HG03469 (cell line): ENCODE results near the gene ACP1.
"Not testable (repeated sequence)": the region's sequence is repeated elsewhere in the genome, so short reads cannot be mapped to it uniquely, and the experiment has no call there.

Experiments
- ATAC-seq: cut with Tn5 transposase; IDR thresholded peaks from one replicate; pipeline ENCODE4 v1.9.1; 2021; ENCODE audit warnings: mild to moderate bottlenecking, moderate library complexity, moderate number of reproducible peaks; ENCODE audit not compliant: unreplicated experiment

ACP1 gene

DNA sequence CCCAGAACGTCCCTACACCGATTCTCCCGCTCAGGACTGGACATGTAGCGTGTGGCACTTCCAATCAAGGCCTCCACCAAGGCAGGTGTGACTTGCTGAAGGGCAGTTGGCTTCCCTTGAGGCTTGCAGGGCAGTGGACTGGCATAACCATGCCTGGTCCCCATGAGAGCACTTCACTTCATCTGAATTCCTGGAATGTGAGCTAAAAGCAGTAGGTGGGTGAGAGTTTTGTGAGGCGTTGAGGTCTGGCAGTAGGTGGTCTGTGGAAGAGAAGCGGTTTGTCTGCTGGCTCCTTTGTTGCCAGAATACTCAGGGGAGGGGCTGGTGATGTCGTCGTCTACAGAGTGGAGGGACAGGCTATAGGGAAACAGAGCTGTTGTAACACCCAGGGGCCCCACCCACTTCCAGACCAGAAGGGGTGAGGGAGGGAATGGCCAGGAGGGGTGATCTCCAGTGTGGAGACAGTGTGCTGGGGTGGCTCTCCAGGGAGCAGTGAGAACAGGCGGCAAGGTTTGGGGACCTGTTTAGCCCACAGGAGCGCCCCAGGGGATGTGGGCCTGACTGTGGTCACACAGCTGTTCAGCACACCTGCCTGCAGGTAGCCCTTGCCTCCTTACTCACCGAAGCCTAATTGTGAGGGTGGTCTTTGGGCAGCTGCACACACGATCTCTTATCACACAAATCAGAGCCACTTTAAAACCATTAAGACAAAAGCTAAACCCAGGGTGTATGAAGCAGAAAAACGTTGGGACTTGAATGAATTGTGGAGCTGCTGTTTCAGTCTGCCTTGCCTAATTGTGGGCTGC is 44.6 kb downstream of the ACP1 start:
- ATAC-seq = no peak

- no peak for ATAC-seq
These were observed 45.3 kb downstream of the ACP1 start for GRCh38 chr2:309954-310510.

DNA sequence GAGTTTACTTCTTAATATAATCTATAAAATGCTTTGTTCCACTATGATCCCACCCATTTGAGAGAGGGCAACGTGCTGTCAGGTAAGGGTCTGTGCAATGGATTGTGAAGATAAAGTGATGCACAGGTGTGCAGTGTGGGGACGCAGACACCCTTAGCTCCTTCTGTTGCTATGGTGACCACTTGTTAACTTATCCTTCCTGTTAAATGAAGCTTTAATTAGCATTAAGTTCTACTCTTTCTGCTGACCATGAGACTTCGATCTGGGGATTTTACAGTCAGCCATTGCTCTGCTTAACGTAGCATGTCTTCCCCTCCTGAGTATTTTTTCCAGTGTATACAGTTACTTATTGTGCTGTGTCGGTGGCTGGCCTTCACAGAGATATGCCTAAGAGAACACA is 46.2 kb downstream of the ACP1 start:
- ATAC-seq = no peak

DNA sequence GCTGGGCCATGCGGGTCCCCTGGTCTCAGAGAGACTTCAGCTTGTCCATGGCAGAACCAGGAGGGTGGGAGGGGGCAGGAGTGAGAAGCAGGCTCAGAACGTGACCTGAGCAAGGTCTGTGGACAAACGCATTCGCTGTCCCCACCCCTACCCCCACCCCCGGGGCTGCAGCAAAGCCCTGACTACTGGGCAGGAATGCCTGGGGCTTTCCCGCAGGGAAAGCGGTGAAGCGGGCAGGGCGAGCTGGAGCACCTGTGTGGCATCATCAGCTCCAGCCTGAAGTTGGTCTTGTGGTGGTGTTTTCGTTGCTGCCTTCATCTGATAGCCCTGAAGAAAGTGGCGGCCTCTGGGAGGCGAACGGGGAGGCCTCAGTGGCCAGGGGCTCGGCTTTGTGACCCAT is 49.2 kb downstream of the ACP1 start:
- ATAC-seq = no peak

DNA sequence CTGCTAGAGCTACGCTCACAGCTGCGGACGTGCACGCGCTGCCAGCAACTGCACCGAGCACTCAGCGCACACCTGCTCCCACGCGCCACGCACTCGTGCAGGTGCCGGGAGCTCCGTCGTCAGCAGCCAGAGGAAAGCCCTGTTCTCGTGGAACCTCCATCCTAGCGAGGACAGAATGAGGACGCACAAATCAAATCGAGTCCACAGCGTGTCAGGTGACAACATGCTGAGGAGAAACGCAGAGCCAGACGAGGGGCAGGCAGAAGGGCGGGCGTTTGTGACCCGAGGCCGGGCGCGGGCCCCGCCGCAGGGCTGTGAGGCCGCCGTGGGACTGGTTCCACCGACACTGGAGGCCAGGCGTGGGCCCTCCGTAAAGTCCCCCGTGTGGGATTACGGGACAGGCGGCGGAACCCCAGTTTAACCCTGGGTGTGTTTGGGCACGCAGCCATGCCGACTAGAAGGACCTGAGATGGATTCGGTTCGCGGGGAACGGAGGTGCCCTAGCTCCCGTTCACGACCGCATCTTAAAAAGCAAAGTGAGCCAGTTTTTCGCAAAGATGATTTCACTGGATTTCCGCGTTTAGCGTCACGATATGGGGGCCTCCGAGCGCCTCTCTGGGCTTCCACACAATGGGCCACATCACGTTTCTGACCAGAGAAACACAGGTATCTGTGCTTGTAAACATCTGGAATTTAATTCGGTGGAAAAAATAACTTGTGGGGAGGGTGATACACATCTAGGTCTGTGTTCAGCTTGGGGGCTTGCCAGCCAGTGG is 50.0 kb downstream of the ACP1 start:
- no peak for ATAC-seq

- not testable (repeated sequence) for ATAC-seq
These were observed 51.2 kb downstream of the ACP1 start for GRCh38 chr2:315925-316324.

DNA sequence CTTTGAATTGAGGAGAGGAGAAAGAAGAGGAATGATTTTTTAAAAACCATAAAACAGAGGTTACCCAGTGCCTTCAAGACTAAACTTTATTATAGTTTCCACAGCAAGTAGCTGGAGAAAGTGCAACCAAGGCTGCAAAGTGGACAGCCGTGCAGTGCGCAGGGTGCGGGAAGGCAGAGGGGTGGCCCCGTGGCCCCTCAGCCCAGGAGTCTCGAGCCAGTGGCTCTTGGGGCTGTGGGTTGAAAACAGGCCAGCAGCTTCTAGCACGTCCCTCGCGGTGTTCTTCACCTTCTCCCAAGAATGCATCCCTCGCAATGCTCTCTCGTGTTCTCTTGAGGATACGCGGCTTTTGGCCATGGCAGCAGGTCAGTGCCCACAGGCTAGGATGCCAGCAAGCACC is 51.6 kb downstream of the ACP1 start:
- no peak for ATAC-seq

GRCh38 chr2:317501-318424 is 53.0 kb downstream of the ACP1 start:
- peak; percentile 57 for ATAC-seq

DNA sequence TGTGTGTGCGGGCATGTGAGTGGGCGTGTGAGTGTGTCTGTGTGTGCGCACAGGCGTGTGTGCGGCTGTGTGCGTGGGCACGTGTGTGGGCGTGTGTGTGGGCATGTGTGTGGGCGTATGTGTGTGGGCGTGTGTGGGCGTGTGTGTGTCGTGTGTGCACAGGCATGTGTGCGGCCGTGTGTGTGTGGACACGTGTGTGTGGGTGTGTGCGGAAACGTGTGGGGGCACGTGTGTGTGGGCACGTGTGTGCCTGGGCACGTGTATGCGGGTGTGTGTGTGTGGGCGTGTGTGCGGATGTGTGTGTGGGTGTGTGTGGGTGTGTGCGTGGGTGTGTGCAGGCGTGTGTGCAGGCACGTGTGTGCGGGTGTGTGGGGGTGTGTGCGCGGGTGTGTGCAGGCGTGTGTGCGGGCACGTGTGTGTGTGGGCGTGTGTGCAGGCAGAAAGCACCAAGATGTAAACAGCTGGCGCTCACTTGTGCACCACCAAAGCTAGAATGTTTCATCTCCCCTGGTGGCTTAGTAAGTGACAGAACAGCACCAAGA is 54.4 kb downstream of the ACP1 start:
- no peak for ATAC-seq

DNA sequence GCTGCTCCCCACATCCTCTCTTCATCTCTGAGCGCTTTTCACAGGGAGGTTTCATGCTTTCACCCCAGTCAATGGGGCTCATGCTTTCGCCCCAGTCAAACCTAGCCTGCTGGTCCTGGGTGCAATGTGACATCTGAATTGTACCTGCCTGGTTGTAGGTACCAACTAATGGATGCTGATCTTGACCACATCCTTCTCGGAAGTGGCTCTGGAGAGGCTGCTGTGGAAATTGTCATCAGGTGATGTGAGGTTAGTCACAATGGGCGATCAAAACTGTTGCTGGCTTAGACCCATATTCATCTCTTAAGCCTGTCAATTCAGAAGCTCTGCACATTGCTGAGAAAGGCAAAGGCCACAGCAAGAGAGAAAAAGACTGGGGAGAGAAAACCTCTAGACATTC is 55.8 kb downstream of the ACP1 start:
- no peak for ATAC-seq

GRCh38 chr2:322326-322725 is 57.6 kb downstream of the ACP1 start:
- ATAC-seq = no peak

GRCh38 chr2:323035-323434 is 58.3 kb downstream of the ACP1 start:
- ATAC-seq = no peak
